Central memory CD8-positive, alpha-beta T cell (primary cell): ENCODE results near the gene U2AF1L4.
"Not testable (repeated sequence)": the region's sequence is repeated elsewhere in the genome, so short reads cannot be mapped to it uniquely, and the experiment has no call there.

Experiments
- ATAC-seq: fragments of 150-1000 bp; cut with Tn5 transposase; replicated peaks from 2 replicates; pipeline ENCODE4 v1.10.0; 2022; ENCODE audit warnings: mild to moderate bottlenecking, moderate FRiP score, moderate number of reproducible peaks; ENCODE audit not compliant: poor library complexity, severe bottlenecking; ENCODE audit errors: extremely low read depth
- DNase-seq, 2 donors: peaks; one replicate each; pipeline ENCODE4 v3.0.0; 2021; ENCODE audit warnings: low spot score in 2 of 2
- H3K27ac Mint-ChIP-seq: one replicate; pipeline ENCODE4 v1.8.0; 2022; ENCODE audit warnings: low read depth, mild to moderate bottlenecking, moderate library complexity, mixed read lengths
- H3K27me3 Mint-ChIP-seq: one replicate; pipeline ENCODE4 v1.8.0; 2022; ENCODE audit warnings: mixed read lengths
- H3K36me3 Mint-ChIP-seq: one replicate; pipeline ENCODE4 v1.8.0; 2022; ENCODE audit warnings: mild to moderate bottlenecking, moderate library complexity, mixed read lengths; ENCODE audit not compliant: insufficient read depth
- H3K4me1 Mint-ChIP-seq: one replicate; pipeline ENCODE4 v1.8.0; 2022; ENCODE audit warnings: mixed read lengths
- H3K4me3 Mint-ChIP-seq: one replicate; pipeline ENCODE4 v1.8.0; 2022; ENCODE audit warnings: mild to moderate bottlenecking, moderate library complexity, mixed read lengths
- H3K9me3 Mint-ChIP-seq: one replicate; pipeline ENCODE4 v1.8.0; 2022; ENCODE audit warnings: mixed read lengths

The U2AF1L4 gene

GRCh38 chr19:35730326-35730725, 14.9 kb downstream of the U2AF1L4 start:
- ATAC-seq (no peak), DNase-seq (no peak)
- Mint-ChIP-seq H3K36me3 (peaks cover 44% of the 10 kb centered on the region), H3K9me3 (no peaks in the 10 kb centered on the region), H3K4me1 (peaks cover 26% of the 10 kb centered on the region), H3K27ac (no peak overlapping the region), H3K4me3 (no peak overlapping the region), H3K27me3 (no peaks in the 10 kb centered on the region)

DNA sequence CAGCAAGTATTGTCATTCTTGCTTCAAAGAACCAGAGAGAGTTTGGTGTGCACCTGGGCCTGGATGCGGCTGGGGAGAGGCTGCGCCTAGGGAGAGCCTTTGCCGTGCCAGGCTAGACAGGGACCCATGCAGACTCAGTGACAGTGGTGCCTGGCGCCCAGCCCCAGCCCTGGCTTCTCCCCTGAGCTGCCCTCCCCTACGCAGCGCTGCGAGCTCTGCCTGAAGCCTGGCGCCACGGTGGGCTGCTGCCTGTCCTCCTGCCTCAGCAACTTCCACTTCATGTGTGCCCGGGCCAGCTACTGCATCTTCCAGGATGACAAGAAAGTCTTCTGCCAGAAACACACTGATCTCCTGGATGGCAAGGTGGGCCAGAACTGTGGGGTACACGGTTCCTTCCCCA, 15.5 kb downstream of the U2AF1L4 start:
- Mint-ChIP-seq H3K27ac (no peak overlapping the region), H3K4me1 (peaks cover 25% of the 10 kb centered on the region), H3K4me3 (no peak overlapping the region), H3K9me3 (no peaks in the 10 kb centered on the region), H3K36me3 (peaks cover 46% of the 10 kb centered on the region), H3K27me3 (no peaks in the 10 kb centered on the region)
- ATAC-seq (no peak), DNase-seq (no peak)

GRCh38 chr19:35729021-35729420, 16.2 kb downstream of the U2AF1L4 start:
- Mint-ChIP-seq H3K4me3 (no peak overlapping the region), H3K36me3 (peaks cover 50% of the 10 kb centered on the region), H3K9me3 (no peaks in the 10 kb centered on the region), H3K27ac (peak overlapping the region; percentile 73), H3K4me1 (peaks cover 17% of the 10 kb centered on the region), H3K27me3 (no peaks in the 10 kb centered on the region)
- ATAC-seq (no peak), DNase-seq (no peak)

DNA sequence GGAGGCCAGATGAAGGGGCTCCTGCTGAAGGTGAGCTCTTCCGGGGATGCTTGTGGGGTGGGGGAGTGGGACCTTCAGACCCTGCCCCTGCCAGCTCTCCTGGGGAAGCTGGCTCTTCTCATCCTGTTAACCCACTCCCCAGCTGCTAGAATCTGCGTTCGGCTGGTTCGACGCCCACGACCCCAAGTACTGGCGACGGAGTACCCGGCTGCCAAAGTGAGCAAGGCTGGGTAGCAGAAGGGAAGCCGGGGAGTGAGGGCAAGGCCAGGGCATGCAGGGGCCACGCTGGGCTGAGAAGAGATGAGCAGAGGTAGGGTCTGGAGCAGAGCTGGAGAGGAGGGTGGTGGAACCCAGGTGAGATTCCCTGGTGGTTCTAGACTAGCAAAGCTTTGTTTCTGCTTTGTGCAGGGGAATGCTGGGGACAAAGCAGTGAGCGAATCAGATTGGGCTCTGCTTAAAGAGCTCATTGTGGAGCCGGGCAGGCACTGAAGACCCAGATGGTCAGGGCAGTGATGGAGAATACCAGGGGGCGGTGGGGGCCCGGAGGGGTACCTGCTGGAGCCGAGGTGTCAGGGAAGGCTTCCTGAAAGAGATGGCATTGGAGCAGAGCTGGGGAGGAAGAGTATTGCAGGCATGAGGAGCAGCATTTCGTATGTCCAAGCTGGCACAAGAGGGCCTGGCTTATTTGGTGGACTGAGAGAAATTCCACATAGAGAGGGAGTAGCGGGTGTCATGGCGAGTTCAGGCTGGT, 17.1 kb downstream of the U2AF1L4 start:
- H3K9me3 Mint-ChIP-seq, result no peaks in the 10 kb centered on the region
- ATAC-seq, result no peak
- no peak for DNase-seq
- no peaks in the 10 kb centered on the region for H3K27me3 Mint-ChIP-seq
- peak overlapping the region; percentile 73 for H3K27ac Mint-ChIP-seq
- peaks cover 51% of the 10 kb centered on the region for H3K36me3 Mint-ChIP-seq
- peaks cover 14% of the 10 kb centered on the region for H3K4me1 Mint-ChIP-seq
- H3K4me3 Mint-ChIP-seq, result no peak overlapping the region

GRCh38 chr19:35727053-35727955, 17.9 kb downstream of the U2AF1L4 start:
- Mint-ChIP-seq H3K27ac (peak overlapping the region; percentile 73), H3K9me3 (no peaks in the 10 kb centered on the region), H3K4me3 (no peak overlapping the region), H3K36me3 (peaks cover 56% of the 10 kb centered on the region), H3K4me1 (peaks cover 14% of the 10 kb centered on the region), H3K27me3 (no peaks in the 10 kb centered on the region)
- no peak for ATAC-seq
- no peak for DNase-seq

DNA sequence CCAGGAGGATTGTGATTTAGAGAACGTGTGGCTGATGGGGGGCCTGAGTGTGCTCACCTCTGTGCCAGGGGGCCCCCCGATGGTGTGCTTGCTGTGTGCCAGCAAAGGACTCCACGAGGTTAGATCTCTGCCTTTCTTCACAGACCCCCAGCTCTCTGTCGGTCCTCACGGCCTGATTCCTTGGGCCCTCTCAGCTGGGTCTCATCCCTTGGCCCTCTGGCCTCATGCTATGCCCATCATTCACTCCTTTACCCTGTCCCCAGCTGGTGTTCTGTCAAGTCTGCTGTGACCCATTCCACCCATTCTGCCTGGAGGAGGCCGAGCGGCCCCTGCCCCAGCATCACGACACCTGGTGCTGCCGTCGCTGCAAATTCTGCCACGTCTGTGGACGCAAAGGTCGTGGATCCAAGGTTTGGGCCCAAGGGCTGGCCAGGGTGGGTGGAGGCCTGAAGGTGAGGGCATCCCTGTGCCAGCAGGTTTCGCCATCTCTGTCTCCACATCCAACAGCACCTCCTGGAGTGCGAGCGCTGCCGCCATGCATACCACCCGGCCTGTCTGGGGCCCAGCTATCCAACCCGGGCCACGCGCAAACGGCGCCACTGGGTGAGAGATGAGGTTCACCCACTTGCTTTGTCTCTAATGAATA, 19.9 kb downstream of the U2AF1L4 start:
- Mint-ChIP-seq H3K4me3 (no peak overlapping the region), H3K27ac (no peak overlapping the region), H3K4me1 (peaks cover 7% of the 10 kb centered on the region), H3K36me3 (peaks cover 55% of the 10 kb centered on the region), H3K9me3 (no peaks in the 10 kb centered on the region), H3K27me3 (no peaks in the 10 kb centered on the region)
- no peak for ATAC-seq
- DNase-seq, result no peak

DNA sequence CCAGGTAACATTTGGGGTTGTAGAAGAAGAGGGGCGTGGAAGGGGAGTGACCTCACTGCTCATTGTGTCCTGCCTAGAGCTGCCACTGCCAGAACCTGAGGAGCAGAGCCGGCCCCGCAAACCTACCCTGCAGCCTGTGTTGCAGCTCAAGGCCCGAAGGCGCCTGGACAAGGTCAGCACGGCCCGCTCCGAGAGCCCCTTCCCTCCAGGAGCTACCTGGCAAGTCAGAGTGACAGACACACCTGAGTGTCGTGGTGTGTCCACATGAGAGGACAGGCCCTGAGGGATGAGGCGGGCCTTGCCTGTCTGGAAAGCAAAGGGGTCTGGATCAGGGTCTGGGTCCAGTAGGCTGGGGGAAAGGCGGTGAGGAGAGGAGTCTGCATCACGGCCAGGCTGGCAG, 20.7 kb downstream of the U2AF1L4 start:
- H3K9me3 Mint-ChIP-seq, result no peaks in the 10 kb centered on the region
- peaks cover 52% of the 10 kb centered on the region for H3K36me3 Mint-ChIP-seq
- H3K27ac Mint-ChIP-seq, result no peak overlapping the region
- H3K27me3 Mint-ChIP-seq, result no peaks in the 10 kb centered on the region
- peaks cover 7% of the 10 kb centered on the region for H3K4me1 Mint-ChIP-seq
- no peak for DNase-seq
- no peak for ATAC-seq
- H3K4me3 Mint-ChIP-seq, result no peak overlapping the region

DNA sequence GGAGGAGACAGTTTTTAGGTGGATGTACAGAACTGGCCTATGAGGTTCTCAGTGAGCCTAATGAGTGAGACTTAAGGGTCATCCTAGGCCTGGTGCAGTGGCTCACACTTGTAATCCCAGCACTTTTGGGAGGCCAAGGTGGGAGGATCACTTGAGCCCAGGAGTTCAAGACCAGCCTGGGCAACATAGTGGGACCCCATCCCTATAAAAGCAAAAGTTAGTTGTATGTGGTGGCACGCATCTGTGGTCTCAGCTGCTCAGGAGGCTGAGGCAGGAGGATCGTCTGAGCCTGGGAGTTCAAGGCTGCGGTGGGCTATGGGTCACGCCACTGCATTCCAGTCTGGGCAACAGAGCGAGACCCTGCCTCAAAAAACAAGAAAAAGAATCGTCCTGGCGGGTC, 21.1 kb downstream of the U2AF1L4 start:
- not testable (repeated sequence) for DNase-seq, H3K27me3 Mint-ChIP-seq, H3K4me3 Mint-ChIP-seq, H3K9me3 Mint-ChIP-seq, ATAC-seq, H3K27ac Mint-ChIP-seq
- peaks cover 12% of the 10 kb centered on the region for H3K4me1 Mint-ChIP-seq
- peaks cover 52% of the 10 kb centered on the region for H3K36me3 Mint-ChIP-seq

GRCh38 chr19:35723671-35724070, 21.5 kb downstream of the U2AF1L4 start:
- no peaks in the 10 kb centered on the region for H3K9me3 Mint-ChIP-seq
- no peak for ATAC-seq
- no peaks in the 10 kb centered on the region for H3K27me3 Mint-ChIP-seq
- no peak overlapping the region for H3K4me3 Mint-ChIP-seq
- no peak overlapping the region for H3K27ac Mint-ChIP-seq
- DNase-seq, result no peak
- peaks cover 16% of the 10 kb centered on the region for H3K4me1 Mint-ChIP-seq
- peaks cover 52% of the 10 kb centered on the region for H3K36me3 Mint-ChIP-seq

GRCh38 chr19:35722897-35723296, 22.3 kb downstream of the U2AF1L4 start:
- ATAC-seq, result no peak
- peaks cover 18% of the 10 kb centered on the region for H3K4me1 Mint-ChIP-seq
- no peaks in the 10 kb centered on the region for H3K27me3 Mint-ChIP-seq
- H3K36me3 Mint-ChIP-seq, result peaks cover 48% of the 10 kb centered on the region
- DNase-seq, result no peak
- H3K4me3 Mint-ChIP-seq, result no peak overlapping the region
- no peak overlapping the region for H3K27ac Mint-ChIP-seq
- H3K9me3 Mint-ChIP-seq, result no peaks in the 10 kb centered on the region

DNA sequence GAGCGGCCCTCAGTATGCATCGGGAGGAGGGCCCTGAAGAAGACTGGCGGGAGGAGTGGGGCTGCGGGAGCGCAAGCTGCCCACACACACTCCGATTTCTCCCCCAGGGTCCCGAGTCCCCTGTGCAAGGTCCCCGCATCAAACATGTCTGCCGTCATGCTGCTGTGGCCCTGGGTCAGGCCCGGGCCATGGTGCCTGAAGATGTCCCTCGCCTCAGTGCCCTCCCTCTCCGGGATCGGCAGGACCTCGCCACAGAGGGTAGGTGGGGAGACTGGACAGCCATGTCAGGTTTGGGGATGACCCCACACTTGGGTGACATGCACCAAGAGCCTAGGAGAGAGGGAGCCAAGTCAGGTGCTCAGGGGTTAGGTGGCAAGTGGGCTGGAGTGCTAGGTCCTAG, 22.8 kb downstream of the U2AF1L4 start:
- H3K36me3 Mint-ChIP-seq, result peaks cover 48% of the 10 kb centered on the region
- H3K27me3 Mint-ChIP-seq, result no peaks in the 10 kb centered on the region
- no peak overlapping the region for H3K4me3 Mint-ChIP-seq
- no peak for DNase-seq
- ATAC-seq, result no peak
- H3K27ac Mint-ChIP-seq, result no peak overlapping the region
- peaks cover 18% of the 10 kb centered on the region for H3K4me1 Mint-ChIP-seq
- no peaks in the 10 kb centered on the region for H3K9me3 Mint-ChIP-seq

GRCh38 chr19:35721374-35721773, 23.8 kb downstream of the U2AF1L4 start:
- ATAC-seq (no peak), DNase-seq (no peak)
- Mint-ChIP-seq H3K4me1 (peaks cover 28% of the 10 kb centered on the region), H3K36me3 (peaks cover 50% of the 10 kb centered on the region), H3K4me3 (no peak overlapping the region), H3K27ac (peak overlapping the region; percentile 51), H3K27me3 (no peaks in the 10 kb centered on the region), H3K9me3 (no peaks in the 10 kb centered on the region)
